ENCODE data around the gene TPSD1.
"Not testable (repeated sequence)": the region's sequence is repeated elsewhere in the genome, so short reads cannot be mapped to it uniquely, and the experiment has no call there.

TPSD1 gene

GRCh38 chr16:1221628-1222552 is 34.0 kb upstream of the TPSD1 start:
- DNase-seq, result no peak

- no peak for DNase-seq
Observed at GRCh38 chr16:1222553-1223354, 33.1 kb upstream of the TPSD1 start.

- DNase-seq, result no peak
Observed at GRCh38 chr16:1223355-1224214, 32.3 kb upstream of the TPSD1 start.

- DNase-seq, result no peak
Observed at GRCh38 chr16:1224558-1224957, 31.3 kb upstream of the TPSD1 start.

- DNase-seq, result no peak
Observed at GRCh38 chr16:1225051-1225451, 30.8 kb upstream of the TPSD1 start, which contains the start of gene TPSG1. Gene TPSG1, minus strand, starts transcription at chr16:1225268. Its CDS starts 16 bp downstream, at chr16:1225252.

GRCh38 chr16:1225728-1226311 is 30.0 kb upstream of the TPSD1 start:
- DNase-seq, result not testable (repeated sequence)

- DNase-seq, result not testable (repeated sequence)
Observed at GRCh38 chr16:1226692-1227091, 29.2 kb upstream of the TPSD1 start.

- DNase-seq, result not testable (repeated sequence)
Observed at GRCh38 chr16:1228227-1228626, 27.6 kb upstream of the TPSD1 start.

- not testable (repeated sequence) for DNase-seq
Observed at GRCh38 chr16:1229476-1229875, 26.4 kb upstream of the TPSD1 start.

- not testable (repeated sequence) for DNase-seq
Observed at GRCh38 chr16:1230084-1230470, 25.8 kb upstream of the TPSD1 start, which contains the start of gene TPSB2. Gene TPSB2, minus strand, starts transcription at chr16:1230184. Its CDS starts 233 bp downstream, at chr16:1229951.

GRCh38 chr16:1230471-1231212 is 25.2 kb upstream of the TPSD1 start:
- DNase-seq, result not testable (repeated sequence)

GRCh38 chr16:1231301-1231700 is 24.6 kb upstream of the TPSD1 start:
- DNase-seq, result not testable (repeated sequence)

GRCh38 chr16:1232049-1232748 is 23.7 kb upstream of the TPSD1 start:
- DNase-seq, result not testable (repeated sequence)

GRCh38 chr16:1236659-1237058 is 19.2 kb upstream of the TPSD1 start:
- DNase-seq, result not testable (repeated sequence)

GRCh38 chr16:1237990-1238389 is 17.9 kb upstream of the TPSD1 start:
- DNase-seq, result no peak

GRCh38 chr16:1238909-1239308 is 17.0 kb upstream of the TPSD1 start:
- not testable (repeated sequence) for DNase-seq

- DNase-seq, result not testable (repeated sequence)
Observed at GRCh38 chr16:1239575-1239974, 16.3 kb upstream of the TPSD1 start.

- not testable (repeated sequence) for DNase-seq
Observed at GRCh38 chr16:1240436-1240835, 15.4 kb upstream of the TPSD1 start, which contains the start of gene TPSAB1. Gene TPSAB1, plus strand, starts transcription at chr16:1240705. Its CDS starts 234 bp downstream, at chr16:1240939.

GRCh38 chr16:1241081-1241480 is 14.8 kb upstream of the TPSD1 start:
- DNase-seq, result not testable (repeated sequence)

- DNase-seq, result not testable (repeated sequence)
Observed at GRCh38 chr16:1243363-1243762, 12.5 kb upstream of the TPSD1 start.

Data from COR-L47 (cell line).